ENCODE data around the gene KLHL26.
"Not testable (repeated sequence)": the region's sequence is repeated elsewhere in the genome, so short reads cannot be mapped to it uniquely, and the experiment has no call there.

Gene KLHL26

DNA sequence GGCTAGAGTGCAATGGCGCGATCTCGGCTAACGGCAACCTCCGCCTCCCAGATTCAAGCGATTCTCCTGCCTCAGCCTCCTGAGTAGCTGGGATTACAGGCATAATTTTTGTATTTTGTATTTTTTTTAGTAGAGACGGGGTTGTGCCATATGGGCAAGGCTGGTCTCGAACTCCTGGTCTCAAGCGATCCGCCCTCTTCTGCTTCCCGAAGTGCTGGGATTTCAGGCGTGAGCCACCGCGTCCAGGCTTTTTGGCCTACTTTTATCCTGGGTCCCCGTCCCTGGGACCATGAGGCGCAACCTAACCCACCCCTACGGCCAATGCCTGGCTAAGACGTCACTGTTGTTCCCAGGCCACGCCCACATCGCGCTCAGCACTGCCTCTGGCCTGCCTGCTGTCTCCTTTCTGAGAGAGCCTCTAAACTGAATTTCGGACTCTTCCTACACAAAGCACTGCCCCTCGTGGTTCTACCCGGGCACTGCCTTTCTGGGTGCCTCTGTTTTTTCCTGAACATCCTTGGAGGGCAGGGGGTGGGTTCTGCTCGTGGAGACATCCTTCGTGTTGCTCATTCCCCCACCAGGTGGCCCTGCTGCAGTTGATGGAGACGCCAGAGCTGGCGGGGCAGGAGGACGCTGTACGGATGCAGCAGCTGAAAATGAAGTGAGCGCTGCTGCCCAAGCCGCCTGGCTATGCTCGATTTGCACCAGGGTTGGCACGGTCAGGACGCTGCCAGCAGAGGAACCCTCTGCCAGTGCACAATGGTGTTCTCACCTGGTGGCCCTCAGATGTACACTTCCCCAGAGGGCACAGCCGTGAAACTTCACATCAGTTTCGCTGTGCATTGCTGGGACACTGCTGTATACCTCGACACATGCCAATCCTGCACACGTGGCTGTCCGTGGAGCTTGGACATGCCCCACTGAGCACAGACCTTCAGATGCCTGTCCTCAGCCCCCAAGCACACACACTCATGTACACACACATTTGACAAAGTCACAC lies 46.3 kb upstream of the KLHL26 start:
- DNase-seq (ENCODE audit: low read depth), result peak; percentile 74
- TF ChIP-seq, protein P1, sequence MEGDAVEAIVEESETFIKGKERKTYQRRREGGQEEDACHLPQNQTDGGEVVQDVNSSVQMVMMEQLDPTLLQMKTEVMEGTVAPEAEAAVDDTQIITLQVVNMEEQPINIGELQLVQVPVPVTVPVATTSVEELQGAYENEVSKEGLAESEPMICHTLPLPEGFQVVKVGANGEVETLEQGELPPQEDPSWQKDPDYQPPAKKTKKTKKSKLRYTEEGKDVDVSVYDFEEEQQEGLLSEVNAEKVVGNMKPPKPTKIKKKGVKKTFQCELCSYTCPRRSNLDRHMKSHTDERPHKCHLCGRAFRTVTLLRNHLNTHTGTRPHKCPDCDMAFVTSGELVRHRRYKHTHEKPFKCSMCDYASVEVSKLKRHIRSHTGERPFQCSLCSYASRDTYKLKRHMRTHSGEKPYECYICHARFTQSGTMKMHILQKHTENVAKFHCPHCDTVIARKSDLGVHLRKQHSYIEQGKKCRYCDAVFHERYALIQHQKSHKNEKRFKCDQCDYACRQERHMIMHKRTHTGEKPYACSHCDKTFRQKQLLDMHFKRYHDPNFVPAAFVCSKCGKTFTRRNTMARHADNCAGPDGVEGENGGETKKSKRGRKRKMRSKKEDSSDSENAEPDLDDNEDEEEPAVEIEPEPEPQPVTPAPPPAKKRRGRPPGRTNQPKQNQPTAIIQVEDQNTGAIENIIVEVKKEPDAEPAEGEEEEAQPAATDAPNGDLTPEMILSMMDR (IDR thresholded peaks at IDR 0.05; ENCODE audit: low read depth, low read length, missing control alignments), result peak; percentile 63
- peak overlapping the region; percentile 82 for H3K4me3 ChIP-seq (ENCODE audit: low read depth, low read length)
- in situ Hi-C loops (cut with HindIII; ENCODE audit: low sequenced_read_pairs), result loop anchor here (25.0 kb wide), 1 partner anchor 247 kb away; the partner anchor contains the start of gene UPF1

DNA sequence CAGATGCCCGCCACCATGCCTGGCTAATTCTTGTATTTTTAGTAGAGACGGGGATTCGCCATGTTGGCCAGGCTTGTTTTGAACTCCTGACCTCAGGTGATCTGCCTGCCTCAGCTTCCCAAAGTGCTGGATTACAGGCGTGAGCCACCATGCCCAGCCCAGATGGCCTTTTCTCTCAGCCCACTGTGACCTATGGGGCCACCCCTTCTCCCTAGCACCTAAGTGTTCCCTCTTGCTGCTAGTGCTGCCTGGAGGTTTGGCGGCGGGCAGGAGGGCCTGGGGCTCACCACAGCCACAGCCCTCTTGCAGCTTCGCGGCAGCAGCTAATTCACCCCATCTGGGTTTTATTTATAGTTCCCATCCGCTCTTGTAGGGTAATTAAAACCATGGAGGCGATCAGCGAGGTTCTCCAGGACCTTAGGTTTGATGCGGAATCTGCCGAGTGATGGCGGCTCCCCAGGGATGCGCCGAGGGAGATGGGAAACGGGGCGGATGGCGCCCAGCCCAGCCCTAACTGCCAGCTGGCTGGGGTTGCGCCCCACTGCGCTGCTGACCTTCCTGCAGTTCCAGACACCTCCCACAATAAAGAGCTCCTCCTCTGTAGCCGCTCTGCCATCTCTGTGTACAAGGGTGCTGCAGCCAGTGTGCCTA lies 45.0 kb upstream of the KLHL26 start:
- TF ChIP-seq, protein P1 (IDR thresholded peaks at IDR 0.05; ENCODE audit: low read depth, low read length, missing control alignments), result no peak
- no peak for DNase-seq (ENCODE audit: low read depth)
- H3K4me3 ChIP-seq (ENCODE audit: low read depth, low read length), result no peak overlapping the region
- in situ Hi-C loops (cut with HindIII; ENCODE audit: low sequenced_read_pairs), result loop anchor here (25.0 kb wide), 1 partner anchor 245 kb away; the partner anchor contains the start of gene UPF1

DNA sequence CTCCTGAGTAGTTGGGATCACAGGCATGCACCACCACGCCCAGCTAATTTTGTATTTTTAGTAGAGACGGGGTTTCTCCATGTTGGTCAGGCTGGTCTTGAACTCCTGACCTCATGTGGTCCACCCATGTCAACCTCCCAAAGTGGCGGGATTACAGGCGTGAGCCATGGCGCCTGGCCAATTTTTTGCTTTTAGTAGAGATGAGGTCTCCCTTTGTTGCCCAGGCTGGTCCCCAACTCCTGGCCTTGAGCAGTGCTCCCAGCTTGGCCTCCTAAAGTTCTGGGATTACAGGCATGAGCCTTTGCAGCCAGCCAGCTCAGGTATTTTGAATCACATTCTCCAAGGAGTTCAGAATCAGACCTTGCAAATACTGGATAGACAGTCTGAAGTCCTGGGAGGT lies 44.1 kb upstream of the KLHL26 start:
- in situ Hi-C loops (cut with HindIII; ENCODE audit: low sequenced_read_pairs), result loop anchor here (25.0 kb wide), 1 partner anchor 245 kb away; the partner anchor contains the start of gene UPF1
- not testable (repeated sequence) for DNase-seq (ENCODE audit: low read depth); H3K4me3 ChIP-seq (ENCODE audit: low read depth, low read length)

DNA sequence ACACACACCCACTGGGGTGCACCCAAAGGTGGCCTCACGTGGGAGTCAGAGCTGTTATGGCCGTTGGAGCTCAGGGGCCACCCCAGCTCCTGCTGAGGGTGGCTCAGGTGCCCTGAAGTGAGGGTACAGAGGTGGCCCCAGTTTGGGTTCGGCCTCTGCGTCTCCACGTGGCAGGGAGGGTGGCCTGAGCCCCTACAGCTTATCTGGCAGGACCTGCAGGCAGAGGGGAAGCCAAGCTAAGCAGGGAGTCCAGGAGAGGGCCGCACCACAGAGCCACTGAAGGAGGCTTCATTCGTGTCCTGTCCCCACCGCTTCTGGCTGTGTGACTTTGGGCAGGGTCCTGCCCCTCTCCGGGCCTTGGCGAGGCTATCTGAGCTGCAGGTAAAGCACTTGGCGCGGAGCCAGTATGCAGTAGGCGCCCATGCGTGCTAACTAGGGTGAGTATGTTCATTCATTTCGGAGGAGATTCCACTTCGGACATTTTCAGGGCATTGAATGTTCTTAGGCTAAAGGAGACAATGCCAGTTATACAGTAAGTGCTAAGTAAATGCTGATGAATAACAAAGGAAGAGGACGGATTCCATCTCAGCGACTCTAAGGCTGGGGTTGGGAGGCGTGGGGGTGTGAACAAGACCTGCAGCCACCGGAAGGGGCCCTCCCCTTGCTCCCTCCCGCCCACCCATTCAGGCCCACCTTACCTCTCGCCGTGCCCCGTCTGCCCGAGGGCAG lies 43.3 kb upstream of the KLHL26 start:
- no peak for DNase-seq (ENCODE audit: low read depth)
- TF ChIP-seq, protein P1 (IDR thresholded peaks at IDR 0.05; ENCODE audit: low read depth, low read length, missing control alignments), result no peak
- no peak overlapping the region for H3K4me3 ChIP-seq (ENCODE audit: low read depth, low read length)
- in situ Hi-C loops (cut with HindIII; ENCODE audit: low sequenced_read_pairs), result loop anchor here (25.0 kb wide), 1 partner anchor 244 kb away; the partner anchor contains the start of gene UPF1

DNA sequence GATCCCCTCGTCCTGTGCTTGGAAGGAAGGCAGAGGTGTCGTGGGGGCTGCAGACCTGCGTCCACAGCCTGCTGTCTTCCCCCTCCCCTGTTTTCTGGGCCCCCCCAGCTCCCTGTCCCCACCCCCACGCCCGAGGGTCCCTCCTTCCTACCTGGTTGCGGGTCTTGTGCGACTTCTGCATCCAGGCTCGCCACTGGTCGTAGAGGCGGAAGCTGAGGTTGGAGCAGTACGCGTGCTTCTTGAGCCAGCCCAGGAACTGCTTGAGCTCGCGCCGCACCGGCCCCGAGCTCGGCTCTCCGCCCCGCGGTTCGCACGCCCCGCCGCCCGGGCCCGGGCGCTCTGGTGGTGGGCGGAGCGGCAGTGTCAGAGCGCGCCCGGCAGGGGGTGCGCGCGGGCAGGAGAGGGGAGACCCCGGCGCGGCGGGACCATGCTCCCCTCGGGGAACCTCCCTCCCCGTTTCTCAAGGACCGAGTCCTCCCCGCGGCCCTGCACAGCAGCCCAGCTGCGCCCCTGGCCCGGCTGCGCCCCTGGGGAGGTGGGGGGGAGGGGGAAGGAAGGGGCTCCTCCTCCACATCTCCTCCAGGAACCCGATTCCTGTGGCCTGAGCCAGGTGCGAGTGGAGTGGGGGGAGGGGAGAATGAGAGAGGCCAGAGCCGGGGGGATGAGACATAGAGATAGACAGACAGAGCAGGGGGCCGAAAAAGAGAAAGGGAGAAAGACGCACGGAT lies 42.6 kb upstream of the KLHL26 start:
- H3K4me3 ChIP-seq (ENCODE audit: low read depth, low read length), result peak overlapping the region; percentile 34
- DNase-seq (ENCODE audit: low read depth), result peak; percentile 50
- in situ Hi-C loops (cut with HindIII; ENCODE audit: low sequenced_read_pairs), result loop anchor here (25.0 kb wide), 1 partner anchor 243 kb away; the partner anchor contains the start of gene UPF1
- TF ChIP-seq, protein P1 (IDR thresholded peaks at IDR 0.05; ENCODE audit: low read depth, low read length, missing control alignments), result peak; percentile 54

DNA sequence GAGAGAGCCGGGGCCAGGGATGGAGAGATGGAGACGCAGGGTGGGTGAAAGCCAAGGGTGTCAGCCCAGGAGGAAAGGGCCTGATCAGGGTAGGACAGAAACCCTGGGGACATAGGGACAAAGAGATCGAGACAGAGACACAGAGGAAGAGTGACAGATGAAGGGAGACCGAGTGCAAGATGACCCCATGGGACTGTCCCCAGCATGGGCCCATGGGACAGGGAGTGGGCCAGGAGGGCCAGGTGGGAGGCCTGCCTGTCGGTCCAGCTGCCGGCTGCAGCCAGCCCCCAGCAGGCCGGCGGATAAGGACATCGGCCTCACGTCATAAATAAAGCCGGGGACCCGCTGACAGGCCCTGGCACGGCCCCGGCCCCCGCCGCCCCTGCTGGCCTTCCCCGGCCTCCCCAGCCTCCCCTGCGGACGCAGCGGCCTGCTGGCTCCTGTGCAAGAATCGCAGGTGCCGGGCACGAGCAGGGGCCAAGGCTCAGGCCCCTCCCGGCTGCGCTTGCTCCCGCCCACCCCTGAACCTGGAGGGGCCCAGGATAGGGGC lies 41.9 kb upstream of the KLHL26 start:
- peak overlapping the region; percentile 34 for H3K4me3 ChIP-seq (ENCODE audit: low read depth, low read length)
- DNase-seq (ENCODE audit: low read depth), result no peak
- TF ChIP-seq, protein P1 (IDR thresholded peaks at IDR 0.05; ENCODE audit: low read depth, low read length, missing control alignments), result no peak
- in situ Hi-C loops (cut with HindIII; ENCODE audit: low sequenced_read_pairs), result loop anchor here (5.0 to 25.0 kb wide), 2 partner anchors 77 to 242 kb away; partner anchors contain the start of gene UPF1

Data from astrocyte of the cerebellum (primary cell).